IMR-90 (cell line): ENCODE data around the gene SKAP1. TPM values are rescaled to one million over a fixed set of nuclear protein-coding genes. Genes with fewer than 3 reads are reported as not detected.

Experiments
- ATAC-seq: fragments of 200-7000 bp; cut with Tn5 transposase; 2 replicates; pipeline ENCODE4 v1.9.1; 2020; ENCODE audit warnings: low read depth, mild to moderate bottlenecking, moderate library complexity
- BruUV-seq: library from RNA; stranded (reverse); fragments of 400-500 nt; replicated peaks from 2 replicates; lab custom pipeline; 2021; lab: Mats Ljungman, UMichigan
- CTCF ChIA-PET: fragments of 300-600 bp; formaldehyde crosslinking; extraction: SDS; loops from one replicate; lab custom pipeline; 2021; ENCODE audit warnings: antibody characterized with exemption; lab: Yijun Ruan, JAX
- POLR2A ChIA-PET: fragments of 300-600 bp; sonication (Branson Sonifier 250); formaldehyde crosslinking; loops from one replicate; lab custom pipeline; 2022; ENCODE audit warnings: antibody characterized with exemption; ENCODE audit not compliant: unreplicated experiment; lab: Charles Lee
- DNase-seq: peaks from one replicate; pipeline ENCODE4 v3.0.0; 2013
- H2AFZ ChIP-seq: replicated peaks from 2 replicates; pipeline ENCODE3; 2013; ENCODE audit warnings: low read length, mild to moderate bottlenecking; ENCODE audit not compliant: poor library complexity
- H2AK5ac ChIP-seq: 2 replicates; pipeline ENCODE4 v1.6.1; 2013; ENCODE audit warnings: low read depth, low read length, inconsistent platforms
- H2AK9ac ChIP-seq: replicated peaks from 2 replicates; pipeline ENCODE3; 2013; ENCODE audit warnings: mild to moderate bottlenecking, low read depth, low read length, moderate library complexity; ENCODE audit not compliant: poor library complexity
- H2BK120ac ChIP-seq: 2 replicates; pipeline ENCODE4 v1.6.1; 2013; ENCODE audit warnings: low read depth, low read length, inconsistent platforms
- H2BK15ac ChIP-seq: 3 replicates; pipeline ENCODE4 v1.6.1; 2013; ENCODE audit warnings: low read depth, low read length, inconsistent platforms
- H2BK20ac ChIP-seq: 2 replicates; pipeline ENCODE4 v1.6.1; 2013; ENCODE audit warnings: low read depth, mild to moderate bottlenecking, inconsistent platforms, low read length, moderate library complexity
- H2BK5ac ChIP-seq: 2 replicates; pipeline ENCODE4 v1.6.1; 2013; ENCODE audit warnings: mild to moderate bottlenecking, low read depth, low read length, inconsistent platforms; ENCODE audit not compliant: poor library complexity, severe bottlenecking
- H3K14ac ChIP-seq: replicated peaks from 2 replicates; pipeline ENCODE4 v1.6.1; 2013; ENCODE audit warnings: low read depth, low read length, inconsistent platforms
- H3K18ac ChIP-seq: 2 replicates; pipeline ENCODE4 v1.6.1; 2013; ENCODE audit warnings: low read depth, low read length, control low read depth
- H3K23ac ChIP-seq: 2 replicates; pipeline ENCODE4 v1.6.1; 2013; ENCODE audit warnings: low read depth, low read length, inconsistent platforms
- H3K27ac ChIP-seq: 2 replicates; pipeline ENCODE4 v1.5.1; 2013; ENCODE audit warnings: mild to moderate bottlenecking, control low read depth, low read length; ENCODE audit not compliant: insufficient read depth
- H3K27me3 ChIP-seq: 2 replicates; pipeline ENCODE4 v1.6.1; 2013; ENCODE audit warnings: low read length; ENCODE audit not compliant: control insufficient read depth, insufficient read depth
- H3K36me3 ChIP-seq: 2 replicates; pipeline ENCODE4 v1.6.1; 2013; ENCODE audit warnings: low read length, mixed read lengths; ENCODE audit not compliant: control insufficient read depth, insufficient read depth
- H3K4ac ChIP-seq: 2 replicates; pipeline ENCODE4 v1.6.1; 2013; ENCODE audit warnings: low read depth, low read length, inconsistent platforms
- H3K4me1 ChIP-seq: 2 replicates; pipeline ENCODE4 v1.6.1; 2013; ENCODE audit warnings: low read length, mixed read lengths; ENCODE audit not compliant: control insufficient read depth, insufficient read depth
- H3K4me2 ChIP-seq: 2 replicates; pipeline ENCODE4 v1.6.1; 2013; ENCODE audit warnings: low read depth, mild to moderate bottlenecking, control low read depth, low read length, moderate library complexity
- H3K4me3 ChIP-seq: 2 replicates; pipeline ENCODE4 v1.5.1; 2013; ENCODE audit warnings: low read depth, mild to moderate bottlenecking, control low read depth, low read length, moderate library complexity; ENCODE audit not compliant: insufficient read depth
- H3K56ac ChIP-seq: 2 replicates; pipeline ENCODE4 v1.6.1; 2013; ENCODE audit warnings: low read length, inconsistent platforms; ENCODE audit not compliant: insufficient read depth; ENCODE audit errors: extremely low read depth
- H3K79me1 ChIP-seq, 2 experiments: 2 replicates each; pipeline ENCODE4 v1.6.1; 2013; ENCODE audit warnings: low read length in 2 of 2, inconsistent platforms in 1 of 2, low read depth in 1 of 2
- H3K9ac ChIP-seq: 2 replicates; pipeline ENCODE4 v1.6.1; 2013; ENCODE audit warnings: low read depth, low read length, control low read depth
- H3K9me1 ChIP-seq: 2 replicates; pipeline ENCODE4 v1.6.1; 2013; ENCODE audit warnings: low read length, inconsistent platforms; ENCODE audit not compliant: insufficient read depth
- H3K9me3 ChIP-seq: 2 replicates; pipeline ENCODE4 v1.6.1; 2013; ENCODE audit warnings: low read length; ENCODE audit not compliant: control insufficient read depth, insufficient read depth
- H4K20me1 ChIP-seq: 2 replicates; pipeline ENCODE4 v1.6.1; 2013; ENCODE audit warnings: low read length, inconsistent platforms; ENCODE audit not compliant: insufficient read depth
- H4K5ac ChIP-seq: 2 replicates; pipeline ENCODE4 v1.6.1; 2013; ENCODE audit warnings: mild to moderate bottlenecking, low read depth, low read length, control low read depth
- H4K8ac ChIP-seq, 2 experiments: 2 replicates each; pipeline ENCODE4 v1.6.1; 2013; ENCODE audit warnings: low read depth in 2 of 2, low read length in 2 of 2, control low read depth in 1 of 2, inconsistent platforms in 1 of 2
- H4K91ac ChIP-seq: 2 replicates; pipeline ENCODE4 v1.6.1; 2013; ENCODE audit warnings: low read depth, low read length, inconsistent platforms; ENCODE audit not compliant: insufficient read depth
- CHD1 ChIP-seq: IDR thresholded peaks from 2 replicates; pipeline ENCODE4 v1.6.1; 2012; ENCODE audit warnings: low read depth, low read length, improper control_type of control experiment
- MAZ ChIP-seq: IDR thresholded peaks from 2 replicates; pipeline ENCODE4 v1.6.1; 2012; ENCODE audit warnings: low read depth, mild to moderate bottlenecking, low read length, improper control_type of control experiment, moderate library complexity, borderline replicate concordance
- POLR2A ChIP-seq: IDR thresholded peaks from 2 replicates; pipeline ENCODE4 v1.6.1; 2012; ENCODE audit warnings: mild to moderate bottlenecking, low read depth, low read length
- RAD21 ChIP-seq: IDR thresholded peaks from 2 replicates; pipeline ENCODE4 v1.6.1; 2012; ENCODE audit warnings: low read length, improper control_type of control experiment
- RCOR1 ChIP-seq: IDR thresholded peaks from 2 replicates; pipeline ENCODE4 v1.6.1; 2012; ENCODE audit warnings: mild to moderate bottlenecking, low read length, improper control_type of control experiment; ENCODE audit not compliant: insufficient replicate concordance
- WGBS, 2 experiments: methylation state at CpG; one replicate each; pipeline versions ENCODE4 v1.1.5 to v1.1.7; 2013; ENCODE audit warnings: missing lambda C conversion rate in 2 of 2; ENCODE audit not compliant: insufficient read length in 1 of 2; ENCODE audit errors: extremely low coverage in 2 of 2; 5-methylcytosine and 5-hydroxymethylcytosine counted together
- dilution Hi-C: fragments of 300-500 bp; cut with HindIII; formaldehyde crosslinking; loops from one replicate; pipeline ENCODE4 v1.14.3; 2018; ENCODE audit warnings: low sequenced_read_pairs; ENCODE audit not compliant: unreplicated experiment
- in situ Hi-C: fragments of 300-500 bp; cut with MboI; formaldehyde crosslinking; loops from 3 replicates; pipeline ENCODE4 v1.14.3; 2019; ENCODE audit warnings: low sequenced_read_pairs, inconsistent platforms, mixed read lengths
- intact Hi-C: fragments of 100-400 bp; cut with micrococcal nuclease; formaldehyde crosslinking; loops from 2 replicates; pipeline ENCODE4 v1.10.0; 2022
- polyA plus RNA-seq, 3 experiments: library from polyadenylated mRNA; depleted of rRNA; stranded (reverse); fragments of >200 nt; gene quantifications; 2 replicates each; pipeline ENCODE4 v1.2.3, GENCODE V29; 2012; ENCODE audit warnings: low replicate concordance in 1 of 3
- total RNA-seq: library from RNA; depleted of rRNA; stranded (reverse); fragments of >200 nt; gene quantifications from 2 replicates; pipeline ENCODE4 v1.2.3, GENCODE V29; 2012
- TF ChIP-seq, protein P1 (sequence below): fragments of 150-350 bp; IDR thresholded peaks from 2 replicates; pipeline ENCODE4 v1.6.1; 2016; ENCODE audit warnings: low read depth, mild to moderate bottlenecking, low read length, moderate library complexity, borderline replicate concordance
- TF ChIP-seq, protein P2 (sequence below): conservative IDR thresholded peaks from 2 replicates; pipeline ENCODE4 v1.5.1; 2012; ENCODE audit warnings: mild to moderate bottlenecking, low read depth, low read length, improper control_type of control experiment

The SKAP1 gene
- total and polyA plus RNA-seq, 2 of the 4 experiments (the other 2 are of a cell fraction), result not detected

DNA sequence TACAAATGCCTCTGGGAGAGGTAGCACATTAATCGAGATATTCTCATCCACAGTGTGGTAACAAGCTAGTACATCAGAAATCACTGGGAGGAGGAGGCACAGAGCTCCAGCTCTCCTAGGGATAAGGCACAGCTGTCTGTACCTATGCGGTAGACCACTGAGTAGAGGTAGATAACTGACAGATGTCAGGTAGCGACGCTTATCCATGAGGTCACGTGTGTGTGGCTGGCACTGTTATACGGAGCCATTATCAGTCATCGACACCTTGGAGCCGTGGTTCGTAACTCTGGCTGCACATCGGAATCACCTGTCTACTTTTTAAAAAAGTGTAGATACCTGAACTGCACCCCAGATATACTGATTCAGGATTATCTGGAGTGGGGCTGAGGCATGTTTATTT, 220.0 kb downstream of the SKAP1 start:
- H3K18ac ChIP-seq, result no peak overlapping the region
- no peak overlapping the region for H3K4me2 ChIP-seq
- no peak overlapping the region for H2BK5ac ChIP-seq
- H3K9me1 ChIP-seq, result no peaks in the 10 kb centered on the region
- CTCF ChIA-PET, result no interaction called here
- H2BK20ac ChIP-seq, result no peak overlapping the region
- no peak overlapping the region for H4K5ac ChIP-seq
- no peak overlapping the region for H2AFZ ChIP-seq
- H2AK9ac ChIP-seq, result no peak overlapping the region
- intact Hi-C loops (no loop called here), dilution Hi-C loops (no loop called here), in situ Hi-C loops (no loop called here)
- DNase-seq (no peak), ATAC-seq (no peak)
- no peak overlapping the region for H3K9ac ChIP-seq
- H3K9me3 ChIP-seq, result no peaks in the 10 kb centered on the region
- POLR2A ChIA-PET, result no interaction called here
- no peaks in the 10 kb centered on the region for H4K20me1 ChIP-seq
- no peak overlapping the region for H3K4me3 ChIP-seq
- H3K56ac ChIP-seq, result no peak overlapping the region
- no peak overlapping the region for H4K8ac ChIP-seq
- H3K36me3 ChIP-seq, result no peaks in the 10 kb centered on the region
- no peak overlapping the region for H3K23ac ChIP-seq
- no peak for TF ChIP-seq RCOR1
- no peak for TF ChIP-seq CHD1
- no peak for TF ChIP-seq MAZ
- TF ChIP-seq RAD21, result no peak
- TF ChIP-seq, protein P1, sequence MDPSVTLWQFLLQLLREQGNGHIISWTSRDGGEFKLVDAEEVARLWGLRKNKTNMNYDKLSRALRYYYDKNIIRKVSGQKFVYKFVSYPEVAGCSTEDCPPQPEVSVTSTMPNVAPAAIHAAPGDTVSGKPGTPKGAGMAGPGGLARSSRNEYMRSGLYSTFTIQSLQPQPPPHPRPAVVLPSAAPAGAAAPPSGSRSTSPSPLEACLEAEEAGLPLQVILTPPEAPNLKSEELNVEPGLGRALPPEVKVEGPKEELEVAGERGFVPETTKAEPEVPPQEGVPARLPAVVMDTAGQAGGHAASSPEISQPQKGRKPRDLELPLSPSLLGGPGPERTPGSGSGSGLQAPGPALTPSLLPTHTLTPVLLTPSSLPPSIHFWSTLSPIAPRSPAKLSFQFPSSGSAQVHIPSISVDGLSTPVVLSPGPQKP, result no peak
- TF ChIP-seq, protein P2, sequence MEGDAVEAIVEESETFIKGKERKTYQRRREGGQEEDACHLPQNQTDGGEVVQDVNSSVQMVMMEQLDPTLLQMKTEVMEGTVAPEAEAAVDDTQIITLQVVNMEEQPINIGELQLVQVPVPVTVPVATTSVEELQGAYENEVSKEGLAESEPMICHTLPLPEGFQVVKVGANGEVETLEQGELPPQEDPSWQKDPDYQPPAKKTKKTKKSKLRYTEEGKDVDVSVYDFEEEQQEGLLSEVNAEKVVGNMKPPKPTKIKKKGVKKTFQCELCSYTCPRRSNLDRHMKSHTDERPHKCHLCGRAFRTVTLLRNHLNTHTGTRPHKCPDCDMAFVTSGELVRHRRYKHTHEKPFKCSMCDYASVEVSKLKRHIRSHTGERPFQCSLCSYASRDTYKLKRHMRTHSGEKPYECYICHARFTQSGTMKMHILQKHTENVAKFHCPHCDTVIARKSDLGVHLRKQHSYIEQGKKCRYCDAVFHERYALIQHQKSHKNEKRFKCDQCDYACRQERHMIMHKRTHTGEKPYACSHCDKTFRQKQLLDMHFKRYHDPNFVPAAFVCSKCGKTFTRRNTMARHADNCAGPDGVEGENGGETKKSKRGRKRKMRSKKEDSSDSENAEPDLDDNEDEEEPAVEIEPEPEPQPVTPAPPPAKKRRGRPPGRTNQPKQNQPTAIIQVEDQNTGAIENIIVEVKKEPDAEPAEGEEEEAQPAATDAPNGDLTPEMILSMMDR, result no peak
- no peak for TF ChIP-seq POLR2A
- WGBS, 2 experiments, result 95% methylated on average over 3 of the region's 10 CpGs; no CpG with 5 or more reads in 1 of the 2 experiments
- H3K4me1 ChIP-seq, result no peaks in the 10 kb centered on the region
- H3K4ac ChIP-seq, result no peak overlapping the region
- H4K91ac ChIP-seq, result no peak overlapping the region
- no TSS peak for BruUV-seq
- no peak overlapping the region for H2BK15ac ChIP-seq
- H3K79me1 ChIP-seq, result no peaks in the 10 kb centered on the region
- H3K27me3 ChIP-seq, result peaks cover 48% of the 10 kb centered on the region
- no peak overlapping the region for H2AK5ac ChIP-seq
- no peak overlapping the region for H3K14ac ChIP-seq
- no peak overlapping the region for H3K27ac ChIP-seq
- H2BK120ac ChIP-seq, result no peak overlapping the region
